GM12801 (cell line): ENCODE measurements around the gene NRXN3.

Source experiments
- CTCF ChIP-seq: IDR thresholded peaks from one replicate; pipeline ENCODE4 v1.5.1; 2011; ENCODE audit warnings: control low read depth; ENCODE audit not compliant: insufficient read length; ENCODE audit errors: extremely low read depth

Gene NRXN3

GRCh38 chr14:79411403-79412174, 1241.4 kb downstream of the NRXN3 start:
- no peak for TF ChIP-seq CTCF

GRCh38 chr14:79412822-79413221, 1242.6 kb downstream of the NRXN3 start:
- TF ChIP-seq CTCF, result no peak

- TF ChIP-seq CTCF, result no peak
Observed at GRCh38 chr14:79413734-79414428, 1243.7 kb downstream of the NRXN3 start.

- no peak for TF ChIP-seq CTCF
Observed at GRCh38 chr14:79415726-79416125, 1245.6 kb downstream of the NRXN3 start.

- no peak for TF ChIP-seq CTCF
Observed at GRCh38 chr14:79417961-79418360, 1247.8 kb downstream of the NRXN3 start.

GRCh38 chr14:79418649-79419415, 1248.7 kb downstream of the NRXN3 start:
- TF ChIP-seq CTCF, result no peak

- TF ChIP-seq CTCF, result no peak
Observed at GRCh38 chr14:79419571-79420327, 1249.6 kb downstream of the NRXN3 start.
